ENCODE measurements around the gene OR51B6.
"Not testable (repeated sequence)": the region's sequence is repeated elsewhere in the genome, so short reads cannot be mapped to it uniquely, and the experiment has no call there.

OR51B6 gene

GRCh38 chr11:5351208-5351607 is at the start of gene OR51B6:
TSS of gene OR51B6 (plus strand) at chr11:5351508. CDS start at chr11:5351508, 0 bp downstream.
- no peak for DNase-seq (ENCODE audit: low read depth, low spot score)

- no peak for DNase-seq (ENCODE audit: low read depth, low spot score)
These were observed 49.5 kb upstream of the OR51B6 start, which contains the start of gene OR51B4 for GRCh38 chr11:5301846-5302245. TSS of gene OR51B4 (minus strand) at chr11:5301946. CDS start at chr11:5301946, 0 bp downstream.

GRCh38 chr11:5303626-5304025 is 47.7 kb upstream of the OR51B6 start:
- DNase-seq (ENCODE audit: low read depth, low spot score): no peak

GRCh38 chr11:5304046-5304445 is 47.3 kb upstream of the OR51B6 start:
- no peak for DNase-seq (ENCODE audit: low read depth, low spot score)

GRCh38 chr11:5307256-5308019 is 43.9 kb upstream of the OR51B6 start:
- no peak for DNase-seq (ENCODE audit: low read depth, low spot score)

- no peak for DNase-seq (ENCODE audit: low read depth, low spot score)
These were observed 40.9 kb upstream of the OR51B6 start for GRCh38 chr11:5310423-5310822.

- DNase-seq (ENCODE audit: low read depth, low spot score): not testable (repeated sequence)
These were observed 37.8 kb upstream of the OR51B6 start for GRCh38 chr11:5313326-5314023.

- no peak for DNase-seq (ENCODE audit: low read depth, low spot score)
These were observed 34.0 kb upstream of the OR51B6 start for GRCh38 chr11:5317292-5317691.

GRCh38 chr11:5324197-5324596 is 27.1 kb upstream of the OR51B6 start, which contains the start of gene OR51B2:
TSS of gene OR51B2 (minus strand) at chr11:5324297. CDS start at chr11:5324297, 0 bp downstream.
- no peak for DNase-seq (ENCODE audit: low read depth, low spot score)

GRCh38 chr11:5335170-5335569 is 16.1 kb upstream of the OR51B6 start:
- no peak for DNase-seq (ENCODE audit: low read depth, low spot score)

GRCh38 chr11:5336331-5336730 is 15.0 kb upstream of the OR51B6 start:
- DNase-seq (ENCODE audit: low read depth, low spot score): no peak

GRCh38 chr11:5337253-5337652 is 14.1 kb upstream of the OR51B6 start:
- DNase-seq (ENCODE audit: low read depth, low spot score): not testable (repeated sequence)

- DNase-seq (ENCODE audit: low read depth, low spot score): no peak
These were observed 11.5 kb upstream of the OR51B6 start for GRCh38 chr11:5339771-5340322.

GRCh38 chr11:5343474-5344335 is 7.6 kb upstream of the OR51B6 start, which contains the start of gene OR51B5:
TSS of gene OR51B5 (minus strand) at chr11:5343524. CDS start at chr11:5343524, 0 bp downstream.
- no peak for DNase-seq (ENCODE audit: low read depth, low spot score)

- no peak for DNase-seq (ENCODE audit: low read depth, low spot score)
These were observed 5.5 kb upstream of the OR51B6 start for GRCh38 chr11:5345831-5346230.

GRCh38 chr11:5348551-5349194 is 2.6 kb upstream of the OR51B6 start:
- DNase-seq (ENCODE audit: low read depth, low spot score): no peak

GRCh38 chr11:5349550-5349949 is 1.8 kb upstream of the OR51B6 start:
- no peak for DNase-seq (ENCODE audit: low read depth, low spot score)

GRCh38 chr11:5356031-5356430 is 4.7 kb downstream of the OR51B6 start:
- not testable (repeated sequence) for DNase-seq (ENCODE audit: low read depth, low spot score)

GRCh38 chr11:5362017-5362625 is 10.8 kb downstream of the OR51B6 start:
- DNase-seq (ENCODE audit: low read depth, low spot score): no peak

GRCh38 chr11:5363679-5364078 is 12.4 kb downstream of the OR51B6 start:
- DNase-seq (ENCODE audit: low read depth, low spot score): no peak
